ENCODE measurements around the gene MAEL. TPM values are rescaled to one million over a fixed set of nuclear protein-coding genes. Genes with fewer than 3 reads are reported as not detected.

The MAEL gene
- total and polyA plus RNA-seq, 2 of the 8 experiments (the other 6 are each of a cell fraction or from before 2014, with no cell fraction given) = 0.03 TPM; not detected in 1

DNA sequence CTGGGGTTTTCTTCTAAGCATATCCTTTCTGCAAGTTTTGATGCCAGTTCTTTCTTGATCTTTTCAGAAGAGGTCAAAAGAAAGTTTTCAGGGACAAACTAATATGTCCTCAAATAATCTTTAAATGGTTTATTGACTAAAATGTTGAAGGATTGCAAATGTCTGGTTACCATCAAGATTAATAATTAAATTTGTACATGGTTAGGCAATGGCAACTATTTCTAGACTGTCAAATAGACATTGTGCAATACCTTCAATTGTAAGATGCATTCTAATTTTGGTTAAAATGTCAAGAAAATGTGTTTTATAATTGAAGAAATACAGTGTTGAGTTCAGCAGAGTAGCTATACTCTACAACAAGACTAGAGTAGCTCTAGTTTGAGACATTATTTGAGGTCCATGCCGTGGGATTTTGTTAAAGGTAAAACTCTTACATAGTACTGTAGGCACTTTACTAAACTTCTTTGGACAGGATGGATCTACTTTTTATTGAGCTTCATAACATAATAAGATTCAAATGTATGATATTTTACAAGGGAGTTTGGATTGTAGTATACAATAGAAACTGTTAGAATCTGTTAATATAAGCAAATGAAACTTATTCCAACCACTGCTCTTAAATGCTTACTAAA lies 22.6 kb downstream of the MAEL start:
- Histone ChIP-seq H3K4ac (replicated peaks; ENCODE audit: insufficient read length, low read depth, low read length) (no peak overlapping the region), H2BK12ac (ENCODE audit: low read depth, low read length) (no peak overlapping the region), H2BK120ac (replicated peaks; ENCODE audit: low read depth, low read length) (no peak overlapping the region), H3K56ac (replicated peaks; ENCODE audit: insufficient read length, low read depth, low read length) (no peak overlapping the region), H3K4me3 (ENCODE audit: extremely low read depth in 1 of 4, insufficient read depth in 2 of 4, low read depth in 3 of 4, low read length in 4 of 4) (no peak overlapping the region), H2BK5ac (ENCODE audit: low read depth, low read length) (no peak overlapping the region), H2AK5ac (ENCODE audit: low read depth, low read length) (no peak overlapping the region), H3K79me1 (ENCODE audit: low read depth, low read length) (no peaks in the 10 kb centered on the region), H3K18ac (ENCODE audit: extremely low read depth, low read length) (no peak overlapping the region), H4K91ac (replicated peaks; ENCODE audit: insufficient read length, low read length) (no peak overlapping the region), H3K23ac (ENCODE audit: insufficient read length) (no peak overlapping the region), H3K27me3 (replicated peaks in 1 of 4; ENCODE audit: control insufficient read depth in 3 of 4, extremely low read depth in 1 of 4, insufficient read depth in 3 of 4, low read length in 3 of 4) (no peaks in the 10 kb centered on the region), H3K23me2 (ENCODE audit: low read depth, low read length) (no peaks in the 10 kb centered on the region; the same call in 1 of the 2 replicates), H3K9me3 (ENCODE audit: insufficient read depth in 2 of 2, low read depth in 1 of 2, low read length in 1 of 2) (no peaks in the 10 kb centered on the region), H4K20me1 (replicated peaks in 1 of 2; ENCODE audit: control insufficient read depth in 1 of 2, insufficient read depth in 2 of 2, low read length in 2 of 2) (no peaks in the 10 kb centered on the region), H3K14ac (ENCODE audit: insufficient read length) (no peak overlapping the region), H3K27ac (ENCODE audit: low read depth, low read length) (no peak overlapping the region), H2AFZ (ENCODE audit: low read length) (no peak overlapping the region), H3K4me1 (replicated peaks in 1 of 4; ENCODE audit: control insufficient read depth in 3 of 4, insufficient read depth in 4 of 4, low read length in 3 of 4) (no peaks in the 10 kb centered on the region), H4K5ac (ENCODE audit: insufficient read length, low read depth, low read length) (no peak overlapping the region), H3K36me3 (ENCODE audit: control insufficient read depth in 2 of 4, insufficient read depth in 4 of 4, low read length in 3 of 4) (no peaks in the 10 kb centered on the region), H4K8ac (ENCODE audit: extremely low read depth, insufficient read depth, low read length) (no peak overlapping the region), H2BK20ac (ENCODE audit: low read length) (no peak overlapping the region), H2BK15ac (ENCODE audit: low read length) (no peak overlapping the region), H3K4me2 (ENCODE audit: insufficient read depth in 1 of 2, low read depth in 2 of 2, low read length in 2 of 2) (no peak overlapping the region), H3K9ac (replicated peaks in 1 of 4; ENCODE audit: extremely low read depth in 1 of 4, low read depth in 3 of 4, low read length in 3 of 4) (no peak overlapping the region), H3K79me2 (ENCODE audit: control insufficient read depth in 1 of 2, insufficient read depth in 2 of 2, low read length in 2 of 2) (no peaks in the 10 kb centered on the region)
- CTCF ChIA-PET (ENCODE audit: partially characterized antibody) = interaction anchor here (0.8 to 3.2 kb wide), 4 partner anchors 41 to 676 kb away, joined by 3 to 12 read pairs (median 3); no protein-coding TSS in a partner anchor
- DNase-seq (ENCODE audit: low read depth in 1 of 2, low spot score in 2 of 2) (no peak), FAIRE-seq (no peak)
- POLR2A ChIA-PET (ENCODE audit: partially characterized antibody) = no interaction called here
- 92% methylated on average over 1 of the region's 1 CpG; no CpG with 5 or more reads in 1 of the 2 experiments for WGBS, 2 experiments (ENCODE audit: extremely low coverage in 1 of 2, insufficient coverage in 1 of 2, insufficient read length in 1 of 2, insufficient replicate concordance in 2 of 2, low coverage in 1 of 2, low lambda C conversion rate in 2 of 2, missing lambda C conversion rate in 1 of 2)
- TF ChIP-seq HDAC6 (IDR thresholded peaks at IDR 0.05; ENCODE audit: low read depth, low read length) (no peak), BACH1 (IDR thresholded peaks at IDR 0.05; ENCODE audit: low read length) (no peak), GTF2F1 (IDR thresholded peaks at IDR 0.05; ENCODE audit: borderline replicate concordance, low read depth, low read length) (no peak), NANOG (IDR thresholded peaks at IDR 0.05; ENCODE audit: insufficient read depth, low read depth, low read length, poor library complexity, severe bottlenecking) (no peak), EP300 (IDR thresholded peaks at IDR 0.05; ENCODE audit: borderline replicate concordance in 1 of 2, low read depth in 2 of 2, low read length in 2 of 2) (no peak), RXRA (IDR thresholded peaks at IDR 0.05; ENCODE audit: insufficient read depth, low read depth, low read length) (no peak), KDM1A (IDR thresholded peaks at IDR 0.05; ENCODE audit: borderline replicate concordance, low read length) (no peak), RNF2 (IDR thresholded peaks at IDR 0.05; ENCODE audit: borderline replicate concordance, low read depth, low read length, missing control alignments, poor library complexity, severe bottlenecking) (no peak), TBP (IDR thresholded peaks at IDR 0.05; ENCODE audit: low read depth, low read length) (no peak)
- TF ChIP-seq, protein P1, sequence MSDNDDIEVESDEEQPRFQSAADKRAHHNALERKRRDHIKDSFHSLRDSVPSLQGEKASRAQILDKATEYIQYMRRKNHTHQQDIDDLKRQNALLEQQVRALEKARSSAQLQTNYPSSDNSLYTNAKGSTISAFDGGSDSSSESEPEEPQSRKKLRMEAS (IDR thresholded peaks at IDR 0.05) = no peak
- TF ChIP-seq, protein P2, sequence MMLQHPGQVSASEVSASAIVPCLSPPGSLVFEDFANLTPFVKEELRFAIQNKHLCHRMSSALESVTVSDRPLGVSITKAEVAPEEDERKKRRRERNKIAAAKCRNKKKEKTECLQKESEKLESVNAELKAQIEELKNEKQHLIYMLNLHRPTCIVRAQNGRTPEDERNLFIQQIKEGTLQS (IDR thresholded peaks at IDR 0.05; ENCODE audit: insufficient read depth, low read depth, low read length) = no peak

Measured in H1 (cell line).